ENCODE data around the gene WNT6. TPM values are rescaled to one million over a fixed set of nuclear protein-coding genes. Genes with fewer than 3 reads are reported as not detected.

The WNT6 gene
- total RNA-seq, result 0.42 and 0.64 TPM in 2 replicates
- long read RNA-seq, result 0 reads

GRCh38 chr2:218859556-218859987 is at the start of gene WNT6:
TSS of gene WNT6 (plus strand) at chr2:218859805. CDS start at chr2:218860038, 233 bp downstream.
- peaks cover 39% of the 10 kb centered on the region for H3K4me1 Mint-ChIP-seq (ENCODE audit: unreplicated experiment)

GRCh38 chr2:218810256-218810655 is 49.3 kb upstream of the WNT6 start:
- H3K9me3 Mint-ChIP-seq (ENCODE audit: unreplicated experiment), result no peaks in the 10 kb centered on the region
- DNase-seq (ENCODE audit: extremely low spot score, unreplicated experiment), result no peak
- H3K4me1 Mint-ChIP-seq (ENCODE audit: unreplicated experiment), result peaks cover 17% of the 10 kb centered on the region
- no peaks in the 10 kb centered on the region for H3K36me3 Mint-ChIP-seq (ENCODE audit: unreplicated experiment)
- H3K27me3 Mint-ChIP-seq (ENCODE audit: unreplicated experiment), result peaks cover 8% of the 10 kb centered on the region
- no peak overlapping the region for H3K4me3 Mint-ChIP-seq (ENCODE audit: unreplicated experiment)
- H3K27ac Mint-ChIP-seq (ENCODE audit: unreplicated experiment), result no peak overlapping the region
- no peak for TF ChIP-seq CTCF (IDR thresholded peaks at IDR 0.05)

More at GRCh38 chr2:218859556-218859987, at the start of gene WNT6:
- H3K27me3 Mint-ChIP-seq (ENCODE audit: unreplicated experiment), result peaks cover 64% of the 10 kb centered on the region
- TF ChIP-seq CTCF (IDR thresholded peaks at IDR 0.05), result no peak
- peak within 1 kb of the TSS; percentile 70 for H3K4me3 Mint-ChIP-seq (ENCODE audit: unreplicated experiment)
- H3K27ac Mint-ChIP-seq (ENCODE audit: unreplicated experiment), result no peak within 1 kb of the TSS
- no peaks in the 10 kb centered on the region for H3K36me3 Mint-ChIP-seq (ENCODE audit: unreplicated experiment)
- no peak for DNase-seq (ENCODE audit: extremely low spot score, unreplicated experiment)
- no peaks in the 10 kb centered on the region for H3K9me3 Mint-ChIP-seq (ENCODE audit: unreplicated experiment)

- Mint-ChIP-seq H3K36me3 (ENCODE audit: unreplicated experiment) (no peaks in the 10 kb centered on the region), H3K27ac (ENCODE audit: unreplicated experiment) (no peak overlapping the region), H3K9me3 (ENCODE audit: unreplicated experiment) (no peaks in the 10 kb centered on the region), H3K27me3 (ENCODE audit: unreplicated experiment) (peaks cover 10% of the 10 kb centered on the region), H3K4me1 (ENCODE audit: unreplicated experiment) (peaks cover 6% of the 10 kb centered on the region), H3K4me3 (ENCODE audit: unreplicated experiment) (no peak overlapping the region)
- no peak for TF ChIP-seq CTCF (IDR thresholded peaks at IDR 0.05)
- peak; percentile 57 for DNase-seq (ENCODE audit: extremely low spot score, unreplicated experiment)
These were observed 48.2 kb upstream of the WNT6 start for GRCh38 chr2:218811382-218811781.

DNA sequence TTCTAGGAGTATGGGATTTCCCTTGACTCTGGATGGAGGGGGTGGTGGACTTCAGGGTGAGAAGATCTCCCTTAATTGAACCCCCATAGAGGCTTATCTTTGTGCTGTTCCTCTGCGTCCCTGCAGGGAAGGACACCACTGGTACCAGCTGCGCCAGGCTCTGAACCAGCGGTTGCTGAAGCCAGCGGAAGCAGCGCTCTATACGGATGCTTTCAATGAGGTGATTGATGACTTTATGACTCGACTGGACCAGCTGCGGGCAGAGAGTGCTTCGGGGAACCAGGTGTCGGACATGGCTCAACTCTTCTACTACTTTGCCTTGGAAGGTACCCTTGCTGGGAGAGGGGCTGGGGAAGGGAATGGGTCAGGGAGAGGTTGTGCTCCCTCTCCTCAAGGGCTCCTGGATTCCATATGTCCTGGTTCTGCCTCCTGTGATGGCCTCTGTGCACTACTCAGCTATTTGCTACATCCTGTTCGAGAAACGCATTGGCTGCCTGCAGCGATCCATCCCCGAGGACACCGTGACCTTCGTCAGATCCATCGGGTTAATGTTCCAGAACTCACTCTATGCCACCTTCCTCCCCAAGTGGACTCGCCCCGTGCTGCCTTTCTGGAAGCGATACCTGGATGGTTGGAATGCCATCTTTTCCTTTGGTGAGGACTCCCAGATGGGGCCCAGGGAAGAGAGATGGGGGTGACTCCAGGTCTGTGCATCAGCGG is 47.3 kb upstream of the WNT6 start:
- peaks cover 10% of the 10 kb centered on the region for H3K27me3 Mint-ChIP-seq (ENCODE audit: unreplicated experiment)
- TF ChIP-seq CTCF (IDR thresholded peaks at IDR 0.05), result no peak
- no peak overlapping the region for H3K27ac Mint-ChIP-seq (ENCODE audit: unreplicated experiment)
- peaks cover 3% of the 10 kb centered on the region for H3K36me3 Mint-ChIP-seq (ENCODE audit: unreplicated experiment)
- DNase-seq (ENCODE audit: extremely low spot score, unreplicated experiment), result no peak
- H3K4me1 Mint-ChIP-seq (ENCODE audit: unreplicated experiment), result peaks cover under 1% of the 10 kb centered on the region
- H3K9me3 Mint-ChIP-seq (ENCODE audit: unreplicated experiment), result no peaks in the 10 kb centered on the region
- no peak overlapping the region for H3K4me3 Mint-ChIP-seq (ENCODE audit: unreplicated experiment)

- Mint-ChIP-seq H3K4me3 (ENCODE audit: unreplicated experiment) (no peak overlapping the region), H3K27me3 (ENCODE audit: unreplicated experiment) (peaks cover 15% of the 10 kb centered on the region), H3K27ac (ENCODE audit: unreplicated experiment) (no peak overlapping the region), H3K4me1 (ENCODE audit: unreplicated experiment) (no peaks in the 10 kb centered on the region), H3K9me3 (ENCODE audit: unreplicated experiment) (no peaks in the 10 kb centered on the region), H3K36me3 (ENCODE audit: unreplicated experiment) (peaks cover 3% of the 10 kb centered on the region)
- DNase-seq (ENCODE audit: extremely low spot score, unreplicated experiment), result peak; percentile 73
- no peak for TF ChIP-seq CTCF (IDR thresholded peaks at IDR 0.05)
These were observed 46.7 kb upstream of the WNT6 start for GRCh38 chr2:218812861-218813260.

All from osteocyte (in vitro differentiated cells).